ENCODE results near the gene ANKRD11.

DNA sequence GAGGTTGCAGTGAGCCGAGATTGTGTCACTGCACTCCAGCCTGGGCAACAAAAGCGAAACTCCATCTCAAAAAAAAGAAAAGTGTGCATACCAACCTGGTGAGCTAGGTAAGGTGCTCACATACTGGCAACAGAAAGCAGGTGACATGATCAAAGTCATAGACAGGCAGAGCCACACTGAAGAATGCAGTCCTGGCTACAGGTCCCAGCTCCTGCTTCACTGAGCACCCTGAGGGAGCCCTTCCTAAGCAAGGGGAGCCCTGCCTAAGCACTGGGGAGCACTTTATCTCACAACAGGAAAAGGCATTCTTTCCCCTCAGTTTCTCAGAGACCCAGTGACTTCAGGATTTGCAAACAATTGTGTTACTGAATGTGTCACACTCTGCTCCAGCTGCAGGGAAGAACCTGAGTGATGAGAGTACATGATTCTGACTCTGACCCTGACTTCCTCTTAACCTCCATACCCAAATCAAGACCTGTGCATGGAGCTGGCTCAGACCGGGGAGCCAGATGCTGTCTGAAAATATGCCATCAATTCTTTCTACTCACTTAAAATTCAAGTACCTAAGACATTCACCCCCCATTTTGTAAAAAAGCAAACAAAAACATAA, 40.5 kb downstream of the ANKRD11 start:
- no peak for TF ChIP-seq EZH2phosphoT487 (IDR thresholded peaks at IDR 0.05; ENCODE audit: low read length)
- TF ChIP-seq, protein P1, sequence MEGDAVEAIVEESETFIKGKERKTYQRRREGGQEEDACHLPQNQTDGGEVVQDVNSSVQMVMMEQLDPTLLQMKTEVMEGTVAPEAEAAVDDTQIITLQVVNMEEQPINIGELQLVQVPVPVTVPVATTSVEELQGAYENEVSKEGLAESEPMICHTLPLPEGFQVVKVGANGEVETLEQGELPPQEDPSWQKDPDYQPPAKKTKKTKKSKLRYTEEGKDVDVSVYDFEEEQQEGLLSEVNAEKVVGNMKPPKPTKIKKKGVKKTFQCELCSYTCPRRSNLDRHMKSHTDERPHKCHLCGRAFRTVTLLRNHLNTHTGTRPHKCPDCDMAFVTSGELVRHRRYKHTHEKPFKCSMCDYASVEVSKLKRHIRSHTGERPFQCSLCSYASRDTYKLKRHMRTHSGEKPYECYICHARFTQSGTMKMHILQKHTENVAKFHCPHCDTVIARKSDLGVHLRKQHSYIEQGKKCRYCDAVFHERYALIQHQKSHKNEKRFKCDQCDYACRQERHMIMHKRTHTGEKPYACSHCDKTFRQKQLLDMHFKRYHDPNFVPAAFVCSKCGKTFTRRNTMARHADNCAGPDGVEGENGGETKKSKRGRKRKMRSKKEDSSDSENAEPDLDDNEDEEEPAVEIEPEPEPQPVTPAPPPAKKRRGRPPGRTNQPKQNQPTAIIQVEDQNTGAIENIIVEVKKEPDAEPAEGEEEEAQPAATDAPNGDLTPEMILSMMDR (IDR thresholded peaks at IDR 0.05; ENCODE audit: low read length) = no peak
- no peak for TF ChIP-seq EZH2 (optimal IDR thresholded peaks at IDR 0.05; ENCODE audit: low read depth, low read length)

Data from MM.1S (cell line).